Kasumi-1 (cell line): ENCODE results near the gene SORBS2.

ENCODE experiments used
- DNase-seq, 2 experiments: peaks; one replicate each; lab custom pipeline; 2025; lab: John Stamatoyannopoulos, UW

Gene SORBS2

DNA sequence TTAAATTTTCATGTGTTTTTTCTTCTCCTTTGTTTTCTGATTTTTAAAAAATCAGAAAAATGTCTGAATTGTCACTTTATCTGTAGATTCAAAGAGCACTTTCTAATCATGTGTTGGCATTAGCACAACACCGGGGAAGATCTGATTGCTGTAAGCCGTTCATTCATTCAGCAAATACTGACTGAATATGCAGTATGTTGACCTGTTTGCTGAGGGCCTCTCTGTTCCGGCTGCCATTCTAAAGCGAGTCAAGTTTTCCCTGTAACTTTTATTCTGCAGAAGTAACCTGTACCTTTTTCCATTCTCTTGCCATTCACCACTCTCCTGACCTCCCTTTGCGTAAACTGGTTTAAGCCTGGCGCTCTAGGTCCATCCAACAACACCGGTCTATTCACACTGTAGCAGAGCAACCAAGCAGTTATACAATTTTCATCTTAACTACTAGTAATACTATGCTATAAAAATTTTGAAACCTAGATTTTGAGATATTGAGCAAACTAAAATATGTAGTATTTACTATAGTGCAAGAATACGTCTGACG, 6.7 kb downstream of the SORBS2 start:
- DNase-seq, result no peak

DNA sequence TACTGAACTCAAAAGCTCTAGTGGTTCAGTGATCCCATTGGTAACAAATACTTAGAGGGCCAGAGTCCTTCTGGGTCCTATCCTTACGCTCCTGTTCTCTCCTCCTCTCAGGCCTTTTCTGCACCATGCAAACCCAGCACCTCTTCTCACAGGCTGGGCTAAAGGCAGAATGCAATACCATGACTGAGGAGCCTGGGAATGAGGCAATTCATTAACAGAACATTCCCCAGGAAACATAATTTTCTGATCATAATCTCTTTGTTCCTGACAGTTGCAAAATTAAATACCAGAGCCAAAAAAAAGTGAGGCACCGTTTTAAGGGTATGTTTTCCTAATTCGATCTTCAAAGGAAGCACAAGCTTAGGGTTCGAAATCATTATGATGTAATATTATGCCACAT, 9.0 kb downstream of the SORBS2 start:
- no peak for DNase-seq

DNA sequence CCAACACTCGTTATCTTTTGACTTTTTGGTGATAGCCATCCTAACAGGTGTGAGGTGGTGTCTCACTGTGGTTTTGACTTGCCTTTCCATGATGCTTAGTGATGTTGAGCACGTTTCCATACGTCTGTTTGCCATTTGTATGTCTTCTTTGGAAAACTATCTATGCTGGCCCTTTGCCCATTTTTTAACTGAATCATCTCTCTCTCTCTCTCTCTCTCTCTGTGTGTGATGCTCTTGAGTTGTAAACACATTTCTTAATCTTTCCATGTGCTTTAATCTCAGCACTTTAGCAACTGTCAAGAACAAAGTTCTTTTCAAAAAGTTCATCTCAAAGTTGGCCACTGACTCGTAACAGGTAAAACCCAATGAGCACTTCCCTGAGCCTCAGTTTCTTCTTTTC, 10.5 kb downstream of the SORBS2 start:
- DNase-seq, result no peak

DNA sequence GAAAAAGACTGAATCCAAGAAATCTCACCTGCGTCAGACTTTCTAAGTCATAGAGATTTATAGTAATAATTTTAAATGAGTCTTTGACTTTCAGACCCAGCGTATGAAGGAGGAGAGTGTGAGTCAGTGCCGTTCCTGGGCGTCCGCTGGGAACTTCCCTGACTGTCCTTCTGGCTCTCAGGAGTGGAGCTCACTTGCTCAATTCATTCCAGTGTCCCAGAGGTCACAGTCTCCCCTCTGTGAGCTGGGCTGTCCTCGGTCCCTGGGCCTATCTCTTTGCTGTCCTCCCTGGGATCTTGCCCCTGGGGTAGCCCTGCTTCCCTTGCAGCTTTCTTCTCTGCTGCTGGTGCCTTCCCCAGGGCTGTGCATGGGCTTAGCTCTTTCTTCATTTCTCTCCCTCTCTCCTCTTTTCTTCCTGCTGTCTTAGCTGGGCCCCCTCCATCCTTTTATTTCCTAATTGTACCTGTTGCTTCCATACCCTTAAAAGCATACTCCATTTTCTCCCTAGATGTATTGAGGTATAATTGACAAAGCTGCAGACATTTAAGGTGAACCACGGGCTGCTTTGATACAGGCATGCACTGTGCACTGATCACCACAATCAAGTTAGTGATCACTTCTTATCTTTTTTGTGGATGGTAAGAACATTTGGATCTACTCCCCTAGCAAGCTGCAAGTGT, 11.6 kb downstream of the SORBS2 start:
- no peak for DNase-seq

DNA sequence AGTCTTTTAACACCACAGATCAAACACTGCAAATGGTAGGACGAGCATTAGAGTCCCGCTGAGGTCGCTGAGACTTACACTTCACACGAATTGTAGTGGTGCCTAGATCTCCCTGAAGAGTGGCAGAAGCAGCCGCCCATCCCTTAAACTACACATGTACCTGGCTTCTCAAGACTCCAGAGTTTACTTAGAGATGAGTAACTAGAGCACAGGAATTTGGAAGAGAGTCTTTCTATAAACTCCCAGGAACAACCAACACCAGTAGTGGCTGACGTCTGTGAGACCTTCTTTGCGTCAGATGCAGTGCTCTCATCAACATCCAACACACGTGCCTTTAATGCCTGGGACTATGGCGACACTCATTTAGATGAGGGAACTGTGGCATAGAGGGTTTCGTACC, 12.6 kb downstream of the SORBS2 start:
- DNase-seq, result no peak

DNA sequence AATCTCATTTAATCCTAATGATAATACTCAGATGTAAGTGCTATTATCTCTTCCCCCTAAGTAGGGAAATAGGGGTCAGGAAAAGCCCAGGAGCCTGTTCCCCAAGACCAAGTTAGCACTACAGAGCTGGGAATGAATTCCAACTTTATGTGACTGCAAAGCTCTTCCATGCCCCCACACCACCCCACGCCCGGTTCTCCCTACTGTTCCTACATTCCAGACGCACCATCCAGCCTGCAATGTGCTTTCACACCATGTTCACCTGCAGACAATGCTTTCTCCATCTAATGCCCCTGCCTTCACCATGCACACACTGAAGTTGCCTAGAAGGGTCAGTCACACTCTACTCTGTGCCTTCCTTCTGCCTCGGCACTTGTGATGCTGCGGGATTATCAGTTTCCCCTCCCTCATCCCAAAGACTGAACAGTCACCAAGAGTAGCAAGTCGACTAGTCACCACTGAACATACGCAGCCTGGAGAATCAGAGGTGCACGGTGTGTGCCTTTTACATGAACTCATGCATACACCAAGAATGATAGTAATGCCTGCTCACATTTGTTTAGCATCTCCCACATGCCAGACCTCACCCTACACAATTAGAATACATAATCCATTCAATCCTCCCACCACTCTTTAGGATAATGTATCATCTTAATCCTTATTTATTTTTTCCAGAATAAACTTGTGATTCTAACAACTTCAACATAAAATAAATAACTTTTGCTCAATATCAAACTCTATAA, 14.2 kb downstream of the SORBS2 start:
- no peak for DNase-seq

DNA sequence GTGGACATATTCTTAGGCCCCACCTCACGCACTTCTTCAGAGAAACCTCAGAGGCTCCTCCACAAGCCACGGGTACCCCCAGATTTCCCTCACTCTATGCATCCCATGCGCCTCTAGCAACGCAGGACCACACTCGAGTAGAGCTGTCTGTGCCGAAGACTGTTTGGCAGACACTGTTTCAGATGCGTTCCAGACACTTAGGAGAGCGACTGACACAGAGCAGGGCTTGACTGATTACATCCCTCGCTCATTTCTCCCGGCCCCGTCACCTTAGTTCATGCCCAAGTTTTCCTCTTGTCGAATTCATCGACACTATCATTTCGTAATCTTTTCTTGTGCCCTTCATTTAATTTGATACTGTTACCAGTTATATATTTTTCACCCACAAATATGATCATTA, 15.0 kb downstream of the SORBS2 start:
- DNase-seq, result no peak

DNA sequence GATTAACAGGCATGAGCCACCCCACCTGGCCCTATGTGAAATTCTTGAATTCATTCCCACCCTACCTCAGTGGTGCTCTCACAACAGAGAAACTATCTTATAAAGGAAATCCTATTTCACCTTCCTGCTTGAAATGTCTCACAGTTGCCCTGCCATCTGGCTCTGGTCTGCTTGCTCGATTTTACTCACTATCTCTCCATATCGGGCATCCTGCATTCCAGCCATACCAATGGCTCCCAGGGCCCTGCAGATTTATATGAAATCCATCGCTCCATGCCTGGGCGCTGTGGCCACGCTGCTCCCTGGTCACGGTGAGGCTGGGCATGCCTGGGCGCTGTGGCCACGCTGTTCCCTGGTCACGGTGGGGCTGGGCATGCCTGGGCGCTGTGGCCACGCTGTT, 15.8 kb downstream of the SORBS2 start:
- no peak for DNase-seq

DNA sequence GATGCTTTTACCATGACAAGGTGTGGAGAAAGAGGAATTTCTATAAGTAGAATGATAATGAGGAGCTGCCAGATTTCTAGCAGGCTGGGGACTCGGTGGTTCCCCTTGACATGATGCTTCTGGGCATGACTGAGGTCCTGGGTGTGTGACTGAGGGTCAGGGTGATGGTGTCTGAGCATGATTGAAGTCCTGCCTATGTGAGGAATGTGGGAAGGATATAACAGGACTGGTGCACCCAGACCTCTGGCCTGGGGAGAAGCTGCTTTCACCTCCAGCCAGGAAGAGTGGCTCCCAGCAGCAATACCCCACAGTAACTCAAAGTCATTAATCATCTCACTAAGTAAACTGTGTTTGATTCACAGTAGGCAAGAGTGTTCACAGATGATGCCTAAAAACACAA, 17.4 kb downstream of the SORBS2 start:
- no peak for DNase-seq

DNA sequence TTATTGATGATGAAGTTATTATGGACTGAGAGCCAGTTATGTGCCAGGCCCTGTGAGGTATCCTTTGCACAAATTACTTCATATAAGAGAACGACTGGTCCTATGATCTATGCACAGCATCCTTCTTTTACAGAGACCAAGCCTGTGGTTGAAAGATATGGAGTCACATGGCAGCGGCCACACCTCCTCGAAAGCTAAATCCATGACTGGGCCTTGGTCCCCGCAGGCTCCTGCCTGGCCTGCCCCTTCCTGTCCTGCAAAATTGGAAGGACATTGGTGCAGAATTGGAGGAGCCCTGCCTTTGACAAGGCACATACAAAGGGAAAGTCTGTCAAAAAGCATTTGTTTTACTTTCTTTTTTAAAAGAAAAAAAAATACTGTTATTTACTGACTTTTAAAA, 18.3 kb downstream of the SORBS2 start:
- DNase-seq, result no peak

DNA sequence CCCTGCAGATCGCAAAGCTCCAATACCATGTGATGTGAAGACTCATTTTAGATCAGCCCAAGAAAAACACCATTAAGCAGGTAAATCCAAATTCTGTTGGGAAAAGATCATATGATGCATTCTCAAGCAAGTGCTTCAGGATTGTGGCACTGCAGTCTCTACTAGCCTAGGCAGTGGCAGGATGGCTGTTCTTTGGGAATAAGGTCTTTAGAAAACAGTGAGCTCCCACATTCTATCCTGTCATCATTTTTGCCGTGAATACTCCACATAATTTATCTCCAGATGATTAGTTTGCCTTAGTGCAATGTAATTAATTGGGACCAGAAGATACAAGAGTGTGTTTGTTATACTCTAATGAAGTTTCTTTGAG, 18.9 kb downstream of the SORBS2 start:
- no peak for DNase-seq

DNA sequence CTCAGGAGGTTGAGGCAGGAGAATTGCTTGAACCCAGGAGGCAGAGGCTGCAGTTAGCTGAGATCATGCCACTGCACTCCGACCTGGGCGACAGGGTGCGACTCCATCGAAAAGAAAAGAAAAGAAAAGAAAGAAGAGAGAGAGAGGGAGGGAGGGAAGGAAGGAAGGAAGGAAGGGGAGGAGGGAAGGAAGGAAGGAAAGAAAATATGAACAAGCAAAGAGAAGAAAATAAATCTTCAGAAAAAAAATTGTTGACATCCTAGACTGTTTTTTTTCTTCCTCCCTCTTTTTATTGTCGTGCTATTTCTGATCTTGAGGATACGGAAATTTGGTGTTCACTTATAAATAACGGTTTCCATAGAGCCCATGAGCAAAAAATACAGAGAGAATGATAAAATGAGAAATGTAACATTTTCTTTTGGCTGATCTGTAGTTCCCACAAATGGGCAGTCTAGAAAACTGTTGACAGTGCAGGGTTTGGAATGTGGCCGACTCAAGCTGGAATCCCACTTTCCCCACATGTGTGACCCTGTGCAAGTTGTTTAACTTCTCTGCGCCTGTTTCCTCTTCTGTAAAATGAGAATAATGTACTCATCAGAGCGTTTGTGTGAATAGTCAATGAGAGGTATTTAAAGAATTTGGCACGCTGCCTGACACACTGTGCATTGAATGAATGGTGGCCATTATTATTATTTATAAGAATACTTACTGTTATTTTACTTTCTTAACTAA, 19.4 kb downstream of the SORBS2 start:
- DNase-seq, result no peak

DNA sequence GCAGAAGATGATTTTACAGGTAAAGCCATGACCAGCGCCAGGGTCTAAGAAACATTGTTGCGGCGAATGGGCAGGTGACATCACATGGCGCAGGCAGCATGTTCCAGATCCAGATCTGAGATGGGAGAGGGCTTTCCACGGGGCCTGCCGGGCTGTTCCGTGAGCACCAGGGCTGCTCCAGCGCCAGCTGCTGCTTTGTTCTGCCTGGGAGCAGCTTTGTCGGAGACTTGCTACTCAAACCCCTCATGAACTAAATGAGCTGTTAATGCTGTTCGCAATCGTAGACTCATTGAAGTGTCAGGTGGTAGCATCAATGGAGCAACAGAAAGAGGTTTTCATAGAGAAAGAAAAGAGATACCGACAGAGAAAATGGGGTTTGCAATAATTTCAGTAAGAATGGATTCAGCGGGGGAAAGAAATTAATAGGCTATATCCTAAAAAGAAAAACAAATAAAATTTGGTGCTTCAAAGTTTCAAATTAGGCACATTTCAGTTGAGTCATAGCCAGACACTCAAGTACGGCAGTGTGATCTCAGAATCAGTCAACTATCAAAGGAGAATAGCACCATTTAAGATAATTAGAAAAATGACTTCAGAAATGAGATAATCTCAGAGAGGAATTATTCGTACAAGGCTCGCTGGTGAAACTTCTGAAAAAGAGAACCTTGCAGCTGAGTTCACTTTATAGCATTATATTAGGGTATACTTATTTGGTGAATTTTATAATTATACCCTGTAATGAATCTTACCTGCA, 23.9 kb downstream of the SORBS2 start:
- no peak for DNase-seq

DNA sequence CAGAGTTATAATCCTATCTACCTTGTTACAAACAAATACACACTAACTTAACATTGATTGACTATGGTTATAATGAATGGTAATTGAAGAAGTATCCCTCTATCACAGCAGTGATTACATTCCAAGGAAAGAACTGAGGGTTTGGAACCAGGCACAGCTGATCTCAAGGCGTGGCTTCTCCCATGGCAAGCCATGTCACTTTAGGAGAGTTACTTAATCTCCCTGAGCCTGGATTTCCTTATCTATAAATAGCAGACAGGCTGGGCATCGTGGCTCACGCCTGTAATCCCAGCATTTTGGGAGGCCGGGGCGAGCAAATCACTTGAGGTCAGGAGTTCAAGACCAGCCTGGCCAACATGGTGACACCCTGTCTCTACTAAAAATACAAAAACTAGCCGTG, 25.6 kb downstream of the SORBS2 start:
- DNase-seq, result no peak

DNA sequence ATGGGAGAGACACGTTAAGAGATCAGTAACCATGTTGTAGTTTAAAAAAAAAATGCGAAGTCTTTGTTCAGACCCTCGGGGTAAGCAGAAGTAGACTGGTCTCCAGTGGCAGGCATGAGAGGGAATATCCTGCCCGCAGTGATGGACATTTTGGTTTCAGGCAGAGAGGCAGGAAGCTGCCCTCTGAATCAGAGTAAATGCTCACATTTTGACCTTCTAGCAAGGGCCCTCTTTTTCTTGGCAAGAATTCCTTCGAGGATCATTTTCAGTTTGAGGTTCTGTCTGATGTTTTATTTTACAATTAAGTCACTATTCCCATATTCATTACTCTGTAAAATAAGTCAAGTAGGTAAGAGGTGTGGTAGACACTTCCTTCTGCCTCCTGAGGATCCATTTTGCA, 28.4 kb downstream of the SORBS2 start:
- no peak for DNase-seq

DNA sequence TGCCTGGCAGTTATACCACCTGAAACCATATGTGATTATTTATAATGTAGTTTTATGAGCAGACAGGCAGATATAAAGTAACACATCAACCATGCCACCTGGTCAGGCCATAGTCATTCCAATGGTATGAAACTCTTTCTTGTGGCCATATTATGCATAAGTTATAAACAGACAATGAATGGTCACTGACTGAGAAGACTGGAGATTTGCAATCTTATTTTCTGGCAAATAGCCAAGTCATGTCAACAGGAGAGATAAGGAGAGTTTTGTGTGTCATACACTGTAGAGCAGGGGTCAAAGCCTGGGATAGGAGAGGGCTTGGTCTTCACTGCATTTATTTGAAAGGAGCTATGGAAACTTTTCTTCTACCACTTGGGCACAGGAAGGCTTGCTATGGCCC, 29.5 kb downstream of the SORBS2 start:
- DNase-seq, result no peak

DNA sequence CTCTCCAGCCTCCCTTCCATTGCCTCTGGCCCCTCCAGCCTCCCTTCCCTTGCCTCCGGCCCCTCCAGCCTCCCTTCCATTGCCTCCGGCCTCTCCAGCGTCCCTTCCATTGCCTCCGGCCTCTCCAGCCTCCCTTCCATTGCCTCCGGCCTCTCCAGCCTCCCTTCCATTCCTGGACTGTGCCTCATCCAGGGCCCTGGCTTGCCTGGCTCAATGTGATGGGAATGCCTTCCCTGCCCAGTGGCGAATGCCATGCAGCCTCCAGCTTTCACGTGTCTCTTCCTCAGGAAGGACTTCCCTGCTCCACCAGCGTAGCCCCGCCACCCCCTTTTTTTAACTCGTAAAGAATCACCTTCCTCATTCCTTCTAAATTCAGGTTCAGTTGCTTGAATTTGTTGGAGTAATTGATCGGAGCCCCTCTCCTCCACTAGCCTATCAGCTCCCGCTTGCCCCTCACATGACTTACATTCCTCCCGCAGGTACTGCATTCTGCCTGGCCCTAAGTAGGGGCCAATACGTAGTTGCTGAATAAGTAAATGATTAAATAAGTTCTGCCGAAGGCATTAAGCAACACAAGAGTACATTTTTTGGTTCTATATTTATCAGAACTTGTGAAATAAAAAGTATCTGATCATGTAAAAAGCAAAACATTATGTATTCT, 30.3 kb downstream of the SORBS2 start:
- DNase-seq, result no peak

DNA sequence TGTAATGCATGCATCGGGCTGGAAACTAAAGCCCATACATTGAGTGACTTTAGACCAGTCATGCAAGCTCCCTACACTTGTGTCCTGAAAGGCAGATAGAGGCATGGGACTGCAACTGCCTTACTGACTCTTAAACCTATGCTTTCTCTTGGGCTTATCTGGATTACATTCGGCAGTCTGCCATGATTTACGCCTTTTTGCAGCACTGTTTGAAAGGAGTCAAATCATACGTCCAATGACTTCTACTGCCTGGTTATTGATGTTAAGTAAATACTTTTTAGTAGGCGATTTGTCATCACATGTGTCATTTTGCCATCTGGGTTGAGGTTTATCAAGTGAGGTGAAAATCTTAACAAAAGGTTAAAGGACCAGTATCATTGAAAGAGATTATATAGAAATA, 31.5 kb downstream of the SORBS2 start:
- DNase-seq, result no peak

DNA sequence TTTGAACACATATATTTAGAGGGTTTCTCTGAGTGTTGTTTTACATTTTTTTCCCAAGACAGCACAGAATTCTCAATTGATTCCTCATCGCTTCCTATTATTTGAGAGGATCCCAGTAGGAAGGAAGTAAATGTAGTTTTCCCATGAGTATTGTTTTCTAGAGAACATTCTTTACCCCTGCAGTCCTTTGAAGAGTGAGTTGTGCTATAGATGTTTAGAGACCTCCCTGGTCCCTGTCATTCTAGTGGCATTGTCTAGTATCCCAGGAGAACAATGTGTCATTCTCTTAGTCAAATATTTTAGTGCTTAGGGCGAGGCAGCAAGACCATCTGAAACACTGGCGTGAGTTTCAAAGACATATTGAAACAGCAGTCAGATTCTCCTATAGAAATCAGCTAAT, 32.5 kb downstream of the SORBS2 start:
- DNase-seq, result no peak

DNA sequence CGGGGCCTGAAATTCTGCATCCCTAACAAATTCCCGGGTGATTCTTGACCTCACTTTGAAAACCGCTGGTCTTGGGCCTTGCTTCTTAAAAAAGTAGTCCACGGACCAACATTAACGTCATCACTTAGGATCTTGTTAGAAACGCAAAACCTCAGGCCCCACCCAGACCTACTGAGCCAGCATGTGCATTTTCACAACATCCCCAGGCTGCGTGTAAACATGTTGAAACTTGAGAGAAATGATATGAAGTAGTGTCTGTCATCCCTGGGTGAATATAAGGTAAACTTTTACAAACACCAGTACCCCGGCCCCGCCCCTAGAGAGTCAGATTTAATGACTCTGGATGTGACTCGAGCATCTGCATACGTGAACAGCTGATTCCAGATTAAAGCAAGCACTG, 33.7 kb downstream of the SORBS2 start:
- no peak for DNase-seq

DNA sequence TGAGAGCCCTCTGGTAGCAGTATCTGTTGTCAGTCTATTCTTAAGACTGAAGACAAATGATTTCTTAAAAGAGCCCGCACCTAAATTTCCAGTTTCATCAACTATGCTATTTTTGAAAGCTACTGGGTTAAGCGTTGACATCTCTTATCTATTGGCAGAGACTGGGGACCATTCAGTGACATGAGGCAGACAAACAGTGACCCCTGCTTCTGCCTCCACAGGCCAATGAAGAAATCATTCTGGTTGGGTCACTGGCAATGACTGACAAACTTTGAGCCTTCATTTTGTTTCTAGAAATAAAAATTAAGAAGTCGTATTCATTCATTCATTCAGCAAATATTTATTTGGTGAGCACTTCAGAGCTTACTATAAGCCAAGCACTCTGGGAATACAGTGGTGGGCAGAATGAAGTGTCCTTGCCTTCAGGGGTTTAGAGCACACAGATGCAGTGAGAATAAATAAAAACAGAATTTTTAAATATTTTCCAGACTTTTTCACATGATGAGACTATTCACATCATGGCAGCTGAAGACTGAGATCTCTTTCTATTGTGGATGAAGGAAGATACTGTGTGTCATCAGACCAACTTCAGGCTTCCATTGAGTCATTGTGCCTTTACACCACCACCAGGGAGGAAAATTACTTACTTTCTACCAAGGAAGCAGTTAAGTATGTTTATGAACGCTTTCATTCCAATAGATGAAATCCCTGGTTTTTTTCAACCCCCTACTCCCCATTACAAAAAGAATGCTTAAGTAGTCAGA, 36.0 kb downstream of the SORBS2 start:
- DNase-seq, result no peak
